Medulla oblongata (tissue), 1 donor: Measurements from ENCODE around the gene BTF3L4.
"Not testable (repeated sequence)": the region's sequence is repeated elsewhere in the genome, so short reads cannot be mapped to it uniquely, and the experiment has no call there.

Source experiments
- DNase-seq: peaks from one replicate; pipeline ENCODE4 v3.0.0-alpha.2; 2015; ENCODE audit errors: extremely low spot score

BTF3L4 gene

GRCh38 chr1:52056163-52056936 is at the start of gene BTF3L4:
TSS of gene BTF3L4 (plus strand) at chr1:52056295. CDS start at chr1:52059848, 3,553 bp downstream.
- peak; percentile 97 for DNase-seq

- DNase-seq, result no peak
These were observed 48.7 kb upstream of the BTF3L4 start for GRCh38 chr1:52007215-52008002.

- DNase-seq, result no peak
These were observed 47.9 kb upstream of the BTF3L4 start for GRCh38 chr1:52008071-52008809.

GRCh38 chr1:52022133-52022532 is 34.0 kb upstream of the BTF3L4 start:
- no peak for DNase-seq

DNA sequence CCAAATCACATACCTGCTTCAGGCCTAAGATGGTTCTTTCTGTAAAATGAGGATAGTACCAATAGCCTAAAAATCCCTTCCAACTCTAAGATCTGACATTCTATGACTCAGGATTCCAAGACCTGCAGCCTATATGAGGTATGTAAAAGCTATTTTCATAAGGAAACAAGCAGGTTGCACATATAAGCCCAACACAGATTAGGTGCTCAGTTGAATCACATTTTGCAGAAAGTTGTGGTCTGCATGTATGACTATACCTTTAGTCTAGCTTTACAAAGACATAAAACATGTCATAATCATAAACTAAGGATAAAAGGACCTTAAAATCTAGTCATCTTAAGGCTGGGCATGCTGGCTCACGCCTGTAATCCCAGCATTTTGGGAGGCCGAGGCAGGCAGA is 29.8 kb upstream of the BTF3L4 start:
- no peak for DNase-seq

DNA sequence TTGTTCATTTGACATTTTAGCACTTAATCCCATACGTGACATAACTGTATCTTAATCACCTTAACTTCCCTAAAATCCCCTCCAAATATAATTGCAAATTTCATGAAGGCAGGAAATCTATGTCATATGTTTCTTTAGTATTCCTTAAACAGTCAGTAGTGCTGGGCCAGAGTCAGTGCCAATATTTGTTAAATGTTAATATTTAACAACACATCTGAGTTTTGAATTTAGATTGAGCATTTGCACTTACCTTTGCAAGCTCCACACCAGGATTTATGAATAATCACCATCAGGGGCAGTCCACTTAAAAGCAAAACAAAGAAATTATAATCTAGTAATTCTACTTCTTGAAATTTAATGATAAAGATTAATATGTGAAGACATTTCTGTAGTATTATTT is 27.8 kb upstream of the BTF3L4 start:
- DNase-seq, result no peak

GRCh38 chr1:52028839-52029238 is 27.3 kb upstream of the BTF3L4 start:
- DNase-seq, result not testable (repeated sequence)

GRCh38 chr1:52032124-52032784 is 23.8 kb upstream of the BTF3L4 start:
- no peak for DNase-seq

GRCh38 chr1:52032785-52033131 is 23.3 kb upstream of the BTF3L4 start:
- peak; percentile 28 for DNase-seq

DNA sequence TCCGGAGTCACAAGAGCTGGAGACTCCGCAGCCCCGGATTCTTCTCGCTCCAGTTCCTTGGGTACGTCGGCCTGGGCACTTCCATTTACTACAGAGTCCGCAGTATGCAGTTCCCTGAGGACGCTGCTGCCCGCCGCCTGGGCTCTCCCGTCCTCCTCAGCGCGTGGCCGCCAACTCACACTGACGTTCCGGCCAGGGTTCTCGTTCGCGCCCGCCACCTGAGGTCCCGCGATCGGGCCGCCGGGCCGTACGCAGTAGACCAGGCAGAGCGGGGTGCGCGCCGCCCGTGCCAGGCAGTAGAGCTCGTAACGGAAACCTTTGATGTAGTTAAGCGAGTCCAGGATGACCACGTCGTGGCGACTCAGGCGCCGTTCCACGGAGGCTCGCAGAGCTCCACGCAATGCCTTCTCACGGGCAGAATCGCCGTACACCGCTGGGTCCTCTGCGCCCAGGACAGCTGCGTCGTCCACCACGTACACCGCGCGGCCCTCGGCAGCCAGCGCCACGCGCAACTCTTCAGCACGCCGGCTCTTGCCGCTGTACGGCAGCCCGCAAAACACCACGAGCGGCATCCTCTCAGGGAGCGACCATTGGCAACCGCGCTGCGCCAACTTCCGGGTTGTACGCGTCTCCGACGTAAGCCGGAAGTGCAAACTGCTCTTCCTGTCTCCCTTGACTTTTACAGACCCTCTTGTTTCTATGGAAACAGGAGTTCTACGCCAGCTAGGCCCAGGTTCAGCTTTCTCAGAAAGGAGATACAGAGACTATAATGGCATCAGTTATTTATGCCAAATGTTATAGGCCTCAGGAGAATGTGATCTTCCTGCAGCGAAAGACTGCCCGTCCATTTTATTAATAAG is 22.7 kb upstream of the BTF3L4 start, which contains the start of gene KTI12:
Gene KTI12 (minus strand): TSS at position 621 of the 860 bp plus-strand sequence. CDS start 49 bp downstream, at position 572.
- peak; percentile 91 for DNase-seq

DNA sequence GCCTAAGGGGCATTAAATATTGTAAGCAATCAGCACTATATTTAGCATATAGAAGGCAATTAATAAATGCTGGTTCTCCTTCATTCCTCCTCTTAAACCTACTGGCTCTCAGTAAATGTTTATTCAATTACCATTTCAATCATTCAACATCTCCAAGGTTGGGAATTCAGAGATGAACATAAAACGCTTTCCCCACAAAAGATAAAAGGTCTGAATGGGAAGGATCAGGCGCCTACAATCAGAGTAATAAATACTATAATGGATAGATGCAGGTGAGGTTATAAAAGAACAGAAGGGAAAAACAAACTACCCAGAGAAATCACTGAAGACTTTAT is 22.1 kb upstream of the BTF3L4 start:
- DNase-seq, result no peak

DNA sequence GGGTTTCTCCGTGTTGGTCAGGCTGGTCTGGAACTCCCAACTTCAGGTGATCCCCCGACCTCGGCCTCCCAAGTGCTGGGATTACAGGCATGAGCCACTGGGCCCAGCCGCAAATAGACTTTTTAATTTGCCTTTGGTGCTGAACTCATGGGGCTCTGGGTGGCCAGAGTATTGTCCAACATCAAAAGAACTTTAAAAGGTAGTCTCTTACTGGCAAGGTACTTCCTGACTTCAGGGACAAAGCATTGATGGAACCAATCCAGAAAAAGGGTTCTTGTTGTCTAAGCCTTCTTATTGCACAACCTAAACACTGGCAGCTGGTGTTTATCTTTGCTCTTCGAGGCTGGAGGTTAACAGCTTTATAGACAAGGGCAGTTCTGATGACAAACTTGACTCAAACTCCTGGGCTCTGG is 18.7 kb upstream of the BTF3L4 start:
- DNase-seq, result no peak

- no peak for DNase-seq
These were observed 18.2 kb upstream of the BTF3L4 start for GRCh38 chr1:52037909-52038308.

DNA sequence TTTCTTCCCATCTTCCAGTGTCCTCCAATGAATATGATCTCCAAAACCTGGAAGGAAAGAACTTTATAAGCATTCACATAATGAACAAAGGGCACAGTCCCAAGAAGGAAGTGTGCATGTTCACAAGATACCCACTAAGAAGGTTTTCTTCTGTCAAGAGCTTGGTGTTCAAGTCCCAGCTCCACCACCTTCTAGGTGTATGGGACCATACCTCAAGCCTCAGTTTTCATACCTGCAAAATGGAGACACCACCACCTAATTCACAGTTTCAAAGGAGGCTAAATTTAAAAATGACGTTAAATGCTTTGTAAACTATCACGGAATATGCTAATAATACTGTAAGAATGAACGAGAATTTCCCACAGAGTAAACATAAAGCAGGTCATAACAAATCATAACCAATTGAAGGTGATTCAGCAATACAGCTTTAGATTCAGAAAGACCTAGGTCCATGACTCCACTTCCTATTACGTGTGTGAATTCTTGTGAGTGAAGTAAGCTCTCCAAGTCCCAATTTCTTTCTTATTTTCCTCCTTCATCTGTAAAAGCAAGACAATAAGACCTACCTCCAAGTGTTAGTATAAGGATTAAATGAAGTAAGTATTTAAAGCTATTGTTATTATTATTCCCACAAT is 14.4 kb upstream of the BTF3L4 start:
- DNase-seq, result no peak

- no peak for DNase-seq
These were observed 10.9 kb upstream of the BTF3L4 start for GRCh38 chr1:52045236-52045635.

GRCh38 chr1:52045666-52046195 is 10.4 kb upstream of the BTF3L4 start:
- not testable (repeated sequence) for DNase-seq

DNA sequence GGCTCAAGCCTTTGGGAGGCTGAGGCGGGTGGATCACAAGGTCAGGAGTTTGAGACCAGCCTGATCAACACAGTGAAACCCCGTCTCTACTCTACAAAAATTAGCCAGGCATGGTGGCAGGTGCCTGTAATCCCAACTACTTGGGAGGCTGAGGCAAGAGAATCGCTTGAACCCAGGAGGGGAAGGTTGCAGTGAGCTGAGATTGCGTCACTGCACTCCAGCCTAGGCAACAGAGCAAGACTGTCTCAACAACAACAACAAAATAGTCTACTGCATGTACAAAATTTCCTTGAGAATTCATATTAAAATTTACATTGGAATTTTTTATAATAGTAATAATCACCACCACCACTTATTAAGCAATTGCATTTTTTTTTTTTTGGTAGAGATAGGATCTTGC is 6.8 kb upstream of the BTF3L4 start:
- not testable (repeated sequence) for DNase-seq

GRCh38 chr1:52053862-52054261 is 2.2 kb upstream of the BTF3L4 start:
- DNase-seq, result no peak

DNA sequence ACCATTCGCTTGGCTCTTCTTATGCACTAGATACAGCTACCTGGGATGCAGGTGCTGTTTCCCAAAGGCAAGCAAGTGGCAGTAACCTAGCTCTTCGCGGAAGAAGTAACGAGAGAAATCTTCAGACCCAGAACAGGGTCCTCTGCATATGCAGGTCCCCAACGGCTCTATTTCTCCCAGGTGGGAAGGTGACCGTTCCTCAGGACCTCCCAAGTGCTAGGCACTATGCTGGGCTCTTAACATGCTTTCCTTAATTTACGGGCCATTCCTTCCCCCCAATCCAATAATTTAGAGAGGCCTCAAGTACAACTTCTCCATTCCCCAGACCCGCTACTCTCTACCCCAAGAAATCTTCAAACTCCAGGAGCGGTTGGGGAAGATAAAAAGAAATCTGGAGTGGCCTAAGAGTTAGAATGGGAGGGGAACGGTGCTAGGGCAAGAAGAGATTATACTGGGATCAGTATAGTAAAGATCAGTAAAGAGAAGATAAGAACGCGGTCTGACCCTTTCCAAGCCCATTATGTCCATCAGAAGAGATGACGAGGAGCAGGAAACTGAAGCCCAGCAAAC is 1.5 kb upstream of the BTF3L4 start:
- no peak for DNase-seq
